Brain microvascular endothelial cell (primary cell): ENCODE data around the gene SPATA32.
A peak's percentile ranks its signal among the peaks of the same experiment; 100 is the strongest.

Source experiments
- DNase-seq: peaks from one replicate; pipeline ENCODE4 v3.0.0-alpha.2; 2020
- H3K27ac ChIP-seq: fragments of 250-450 bp; sonication (Bioruptor Pico); 2 replicates; pipeline ENCODE4 v1.5.1; 2020; ENCODE audit warnings: mild to moderate bottlenecking, moderate library complexity
- H3K27me3 ChIP-seq: fragments of 250-450 bp; sonication (Bioruptor Pico); replicated peaks from 2 replicates; pipeline ENCODE4 v1.5.1; 2020; ENCODE audit warnings: mild to moderate bottlenecking
- H3K36me3 ChIP-seq: fragments of 250-450 bp; sonication (Bioruptor Pico); replicated peaks from 2 replicates; pipeline ENCODE4 v1.5.1; 2020; ENCODE audit warnings: mild to moderate bottlenecking
- H3K4me3 ChIP-seq: 2 replicates; pipeline ENCODE4 v1.5.1; 2011; ENCODE audit warnings: low read depth, mild to moderate bottlenecking, control low read depth, low read length, moderate library complexity
- CTCF ChIP-seq: IDR thresholded peaks from 2 replicates; pipeline ENCODE4 v1.5.1; 2011; ENCODE audit warnings: low read depth, mild to moderate bottlenecking, moderate library complexity, low read length, control low read depth, inconsistent platforms; ENCODE audit errors: missing control alignments
- in situ Hi-C: cut with HindIII; loops from 2 replicates; pipeline ENCODE4 v1.10.0; 2017; ENCODE audit warnings: low sequenced_read_pairs, low pct_ligation_motif_present

The SPATA32 gene

GRCh38 chr17:45296833-45297124 lies 34.9 kb upstream of the SPATA32 start:
- in situ Hi-C loops = no loop called here
- peaks cover 16% of the 10 kb centered on the region for H3K36me3 ChIP-seq
- no peak overlapping the region for H3K4me3 ChIP-seq
- no peaks in the 10 kb centered on the region for H3K27me3 ChIP-seq
- DNase-seq = no peak
- no peak for TF ChIP-seq CTCF
- H3K27ac ChIP-seq = no peak overlapping the region

- Histone ChIP-seq H3K4me3 (no peak overlapping the region), H3K27ac (no peak overlapping the region), H3K36me3 (peaks cover 18% of the 10 kb centered on the region), H3K27me3 (no peaks in the 10 kb centered on the region)
- in situ Hi-C loops = no loop called here
- TF ChIP-seq CTCF = no peak
- DNase-seq = no peak
These were observed 34.3 kb upstream of the SPATA32 start for GRCh38 chr17:45296003-45296832.

- H3K27ac ChIP-seq = peak overlapping the region; percentile 54
- DNase-seq = peak; percentile 83
- H3K27me3 ChIP-seq = no peaks in the 10 kb centered on the region
- in situ Hi-C loops = no loop called here
- peaks cover 26% of the 10 kb centered on the region for H3K36me3 ChIP-seq
- TF ChIP-seq CTCF = no peak
- H3K4me3 ChIP-seq = no peak overlapping the region
These were observed 32.6 kb upstream of the SPATA32 start for GRCh38 chr17:45294506-45294905.

- in situ Hi-C loops = no loop called here
- DNase-seq = peak; percentile 81
- peaks cover 29% of the 10 kb centered on the region for H3K36me3 ChIP-seq
- H3K27me3 ChIP-seq = no peaks in the 10 kb centered on the region
- no peak overlapping the region for H3K4me3 ChIP-seq
- peak; percentile 39 for TF ChIP-seq CTCF
- peak overlapping the region; percentile 54 for H3K27ac ChIP-seq
These were observed 31.7 kb upstream of the SPATA32 start for GRCh38 chr17:45293413-45294211.

- in situ Hi-C loops = no loop called here
- Histone ChIP-seq H3K4me3 (no peak overlapping the region), H3K27me3 (no peaks in the 10 kb centered on the region), H3K36me3 (peaks cover 33% of the 10 kb centered on the region), H3K27ac (peak overlapping the region; percentile 54)
- no peak for TF ChIP-seq CTCF
- DNase-seq = no peak
These were observed 31.0 kb upstream of the SPATA32 start for GRCh38 chr17:45292696-45293412.
